Frontal cortex (tissue), 4 donors: ENCODE results near the gene LPP. TPM values are rescaled to one million over a fixed set of nuclear protein-coding genes. Genes with fewer than 3 reads are reported as not detected.

Experiments
- DNase-seq, 2 donors: peaks; one replicate each; pipeline ENCODE4 v3.0.0; 2012; ENCODE audit warnings: low spot score in 2 of 2
- FAIRE-seq: peaks from 2 replicates; lab custom pipeline; 2012; peaks lifted over from hg19 to GRCh38; lab: Jason Lieb, UNC
- total RNA-seq: library from RNA; depleted of rRNA; stranded (reverse); fragments of >200 nt; gene quantifications from one replicate; pipeline ENCODE4 v1.2.3, GENCODE V29; 2014
- donor health status: control.
- donor health status: control.
- donor health status: control.

Gene LPP
- total RNA-seq, 1 donor from 2014 or later: 6.5 TPM

DNA sequence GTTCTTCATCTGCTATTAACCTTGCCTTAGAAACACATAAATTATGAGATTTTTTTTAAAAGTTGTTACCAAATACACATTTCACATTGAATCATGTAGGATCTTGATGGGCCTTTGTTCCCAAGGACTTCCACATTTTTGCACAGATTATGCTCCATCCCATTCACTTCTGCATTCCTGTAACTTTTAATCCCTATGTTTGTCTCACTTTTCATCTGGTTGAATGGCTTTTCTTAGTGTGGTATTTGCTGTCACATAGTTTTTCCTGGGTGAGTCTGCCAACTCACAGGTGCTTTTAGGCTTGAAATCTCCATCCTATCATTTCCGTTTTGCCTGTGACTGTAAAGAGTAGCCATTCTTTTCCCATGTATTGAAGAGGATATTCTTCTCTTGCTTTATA is 720.6 kb downstream of the LPP start:
- FAIRE-seq (no peak), DNase-seq (no peak)

DNA sequence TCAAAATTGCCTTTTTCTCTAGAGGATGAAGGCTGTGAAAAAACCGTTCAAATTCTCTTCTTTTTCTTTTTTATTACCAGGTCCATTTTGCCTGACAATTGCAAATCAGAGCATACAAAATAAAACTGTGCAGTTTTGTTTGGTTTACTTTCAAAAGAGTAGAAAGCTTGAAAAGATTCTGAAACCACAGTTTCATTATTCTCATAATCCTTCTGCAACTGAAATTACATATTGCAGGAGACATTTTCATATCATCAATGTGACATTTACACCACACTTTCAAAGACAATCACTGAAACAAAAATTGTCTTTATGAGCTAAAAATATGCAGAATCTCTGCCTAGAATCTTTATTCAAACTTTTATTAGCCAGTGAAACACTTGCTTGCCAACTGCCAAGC is 721.5 kb downstream of the LPP start:
- FAIRE-seq (no peak), DNase-seq (no peak)

DNA sequence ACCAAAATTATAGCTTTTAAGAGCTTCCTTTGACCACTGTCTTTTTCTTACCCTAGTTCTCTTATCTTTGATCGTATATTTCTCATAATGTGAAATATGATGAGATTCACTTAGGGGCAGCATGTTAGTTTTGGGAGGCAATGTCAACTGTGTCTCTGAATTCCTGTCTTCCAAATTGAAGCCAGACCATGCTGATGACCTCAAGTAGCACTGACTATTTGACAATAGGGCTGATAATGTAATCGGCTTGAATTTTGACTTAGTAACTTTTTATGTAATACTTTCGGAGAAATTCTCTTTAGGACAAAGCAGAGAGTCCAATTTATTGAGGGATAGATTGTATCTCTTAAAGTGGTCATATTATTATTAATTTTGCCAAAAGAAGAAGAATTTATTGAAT is 722.4 kb downstream of the LPP start:
- FAIRE-seq: no peak
- no peak for DNase-seq

DNA sequence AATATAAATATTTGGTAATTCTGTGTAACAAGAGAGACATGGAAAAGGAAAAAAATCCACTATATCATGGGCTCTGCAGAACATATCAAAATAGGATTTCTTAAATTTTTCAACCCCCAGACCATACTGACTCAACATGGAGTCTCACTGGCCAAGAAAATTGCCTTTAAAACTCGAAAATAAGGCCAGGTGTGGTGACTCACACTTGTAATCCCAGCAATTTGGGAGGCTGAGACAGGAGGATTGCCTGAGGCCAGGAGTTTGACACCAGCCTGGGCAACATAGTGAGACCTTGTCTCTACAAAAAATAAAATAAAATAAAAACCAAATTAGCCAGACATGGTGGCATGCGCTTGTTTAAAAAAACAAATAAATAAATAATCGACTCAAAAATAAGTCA is 723.4 kb downstream of the LPP start:
- DNase-seq: no peak
- FAIRE-seq: no peak

DNA sequence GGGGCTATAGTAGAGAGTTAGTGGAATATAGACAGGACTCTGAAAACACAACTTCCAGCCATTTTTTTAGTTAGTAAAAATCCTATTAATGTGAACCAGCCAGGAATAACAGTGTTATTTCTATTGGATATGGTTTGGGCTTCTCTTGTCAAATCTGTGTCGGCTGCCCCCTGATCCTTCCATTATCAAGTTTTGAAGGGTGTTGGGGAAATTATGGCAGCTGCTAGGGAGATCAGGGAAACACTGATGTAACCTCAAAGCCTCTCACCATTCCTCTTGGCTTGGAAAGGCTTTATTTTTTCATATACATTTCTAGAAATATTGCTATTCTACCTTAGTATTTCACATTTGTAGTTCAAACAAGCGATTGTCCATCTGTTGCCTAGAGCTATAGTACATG is 724.1 kb downstream of the LPP start:
- FAIRE-seq: no peak
- no peak for DNase-seq

GRCh38 chr3:188881954-188882641 is 728.1 kb downstream of the LPP start:
- FAIRE-seq (no peak), DNase-seq (no peak)

DNA sequence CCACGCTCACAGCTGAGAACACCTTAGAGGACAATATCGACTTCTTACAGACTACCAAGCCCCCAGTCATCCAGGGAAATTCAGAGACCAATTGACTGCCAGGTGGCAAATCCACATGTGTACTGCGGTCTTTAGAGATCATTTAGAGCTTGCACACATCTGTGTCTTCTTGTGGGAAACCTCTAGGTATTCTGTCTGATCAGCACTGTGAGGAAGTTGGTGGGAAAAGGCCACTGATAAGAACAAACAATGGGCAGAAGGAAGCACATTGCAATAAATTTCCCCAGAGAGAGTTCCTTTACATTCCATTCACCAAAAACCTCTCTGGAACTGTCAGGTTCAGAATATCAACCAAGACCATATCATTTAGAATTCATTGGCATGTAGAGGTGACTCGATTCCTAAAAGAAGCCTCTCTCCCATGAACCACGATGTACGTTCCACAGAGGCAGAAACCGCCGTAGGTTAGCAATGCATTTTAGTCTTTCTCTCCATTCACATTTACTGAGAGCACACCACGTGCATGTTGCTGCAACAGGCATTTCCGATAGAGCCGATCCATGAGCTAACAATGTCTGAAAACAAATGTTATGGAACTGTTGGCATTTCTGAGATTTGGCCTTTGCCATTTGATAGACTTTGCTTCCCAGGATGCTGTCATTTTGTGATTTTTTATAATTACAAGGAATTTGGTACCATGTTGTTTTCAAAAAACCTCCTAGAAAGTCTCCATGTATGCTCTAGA is 730.5 kb downstream of the LPP start:
- DNase-seq (no peak), FAIRE-seq (no peak)

- DNase-seq: no peak
- FAIRE-seq: no peak
These were observed 734.5 kb downstream of the LPP start for GRCh38 chr3:188888321-188889053.

GRCh38 chr3:188889054-188889491 is 735.1 kb downstream of the LPP start:
- FAIRE-seq: no peak
- DNase-seq: no peak

- DNase-seq: no peak
- FAIRE-seq: no peak
These were observed 736.8 kb downstream of the LPP start for GRCh38 chr3:188890572-188891270.

DNA sequence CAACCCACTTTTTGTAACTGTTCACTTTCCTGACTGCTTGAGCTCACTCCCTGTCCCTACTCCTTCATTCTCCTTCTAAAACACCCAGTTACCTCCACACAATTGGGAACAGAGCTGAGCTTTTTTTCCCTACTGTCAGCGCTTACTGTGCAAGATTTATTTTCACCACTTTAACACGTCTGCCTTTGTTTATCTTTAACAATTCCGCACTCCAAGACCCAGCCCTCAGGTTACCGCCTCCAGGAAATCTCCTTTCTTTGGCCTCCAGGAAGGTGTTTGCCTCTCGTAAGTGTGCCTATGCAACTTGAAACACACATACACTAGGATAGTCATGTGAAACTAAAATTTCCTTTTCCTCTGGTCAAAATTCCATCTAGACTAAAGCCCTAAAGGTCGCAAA is 745.9 kb downstream of the LPP start:
- no peak for DNase-seq
- FAIRE-seq: no peak

GRCh38 chr3:188900421-188900951 is 746.5 kb downstream of the LPP start:
- no peak for DNase-seq
- FAIRE-seq: no peak

GRCh38 chr3:188901126-188901525 is 747.2 kb downstream of the LPP start:
- FAIRE-seq (no peak), DNase-seq (no peak)

GRCh38 chr3:188901671-188902287 is 747.8 kb downstream of the LPP start:
- DNase-seq (no peak), FAIRE-seq (no peak)

DNA sequence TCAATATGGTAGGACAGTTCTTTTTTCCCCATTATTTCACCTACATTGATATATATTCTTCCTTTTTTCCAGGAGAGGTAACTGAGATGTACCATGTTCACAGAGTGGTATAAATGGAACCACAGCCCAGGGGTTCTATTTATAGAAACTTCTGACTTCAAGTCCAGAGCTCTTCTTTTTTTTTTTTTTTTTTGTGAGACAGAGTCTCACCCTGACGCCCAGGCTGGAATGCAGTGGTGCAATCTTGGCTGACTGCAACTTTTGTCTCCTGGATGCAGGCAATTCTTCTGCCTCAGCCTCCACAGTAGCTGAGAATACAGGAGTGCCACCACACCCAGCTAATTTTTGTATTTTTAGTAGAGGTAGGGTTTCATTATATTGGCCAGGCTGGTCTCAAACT is 750.7 kb downstream of the LPP start:
- FAIRE-seq: no peak
- no peak for DNase-seq

DNA sequence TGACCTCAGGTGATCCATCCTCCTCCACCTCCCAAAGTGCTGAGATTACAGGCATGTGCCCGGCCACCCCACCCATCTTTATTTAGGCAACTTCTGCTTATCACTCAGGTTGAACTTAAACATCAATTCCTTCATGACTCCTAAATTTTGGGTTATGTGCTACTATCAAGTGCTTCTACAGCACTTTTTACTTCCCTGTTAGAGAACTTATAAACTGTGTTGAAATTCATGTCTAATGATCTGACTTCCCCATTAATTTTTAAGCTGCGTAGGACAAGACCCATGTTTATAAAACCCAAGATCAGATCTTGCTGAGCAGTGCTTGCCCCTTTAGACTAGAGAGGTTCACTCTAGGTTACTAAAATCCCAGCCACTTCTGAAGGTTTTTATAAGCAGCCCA is 751.6 kb downstream of the LPP start:
- FAIRE-seq (no peak), DNase-seq (no peak)

DNA sequence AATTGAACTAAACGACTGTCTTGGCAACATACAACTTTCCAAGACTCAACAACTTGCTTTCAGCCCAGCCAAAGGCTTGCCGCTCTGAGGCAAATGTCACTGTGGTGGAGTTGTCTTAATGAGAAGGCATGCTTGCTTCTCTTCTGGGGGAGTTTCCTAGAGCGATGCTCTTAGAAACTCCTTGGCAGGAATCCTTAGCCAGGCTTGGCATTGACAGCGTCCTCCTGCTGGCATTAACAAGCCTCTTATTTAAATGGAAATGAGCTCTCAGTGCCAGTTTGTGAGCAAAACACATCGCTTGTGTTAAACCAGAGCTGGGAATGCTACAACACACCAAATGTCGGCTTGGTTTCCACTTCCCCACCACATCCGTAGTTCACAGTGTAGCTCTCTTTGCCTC is 752.3 kb downstream of the LPP start:
- FAIRE-seq: no peak
- peak; percentile 8 to 28 for DNase-seq

DNA sequence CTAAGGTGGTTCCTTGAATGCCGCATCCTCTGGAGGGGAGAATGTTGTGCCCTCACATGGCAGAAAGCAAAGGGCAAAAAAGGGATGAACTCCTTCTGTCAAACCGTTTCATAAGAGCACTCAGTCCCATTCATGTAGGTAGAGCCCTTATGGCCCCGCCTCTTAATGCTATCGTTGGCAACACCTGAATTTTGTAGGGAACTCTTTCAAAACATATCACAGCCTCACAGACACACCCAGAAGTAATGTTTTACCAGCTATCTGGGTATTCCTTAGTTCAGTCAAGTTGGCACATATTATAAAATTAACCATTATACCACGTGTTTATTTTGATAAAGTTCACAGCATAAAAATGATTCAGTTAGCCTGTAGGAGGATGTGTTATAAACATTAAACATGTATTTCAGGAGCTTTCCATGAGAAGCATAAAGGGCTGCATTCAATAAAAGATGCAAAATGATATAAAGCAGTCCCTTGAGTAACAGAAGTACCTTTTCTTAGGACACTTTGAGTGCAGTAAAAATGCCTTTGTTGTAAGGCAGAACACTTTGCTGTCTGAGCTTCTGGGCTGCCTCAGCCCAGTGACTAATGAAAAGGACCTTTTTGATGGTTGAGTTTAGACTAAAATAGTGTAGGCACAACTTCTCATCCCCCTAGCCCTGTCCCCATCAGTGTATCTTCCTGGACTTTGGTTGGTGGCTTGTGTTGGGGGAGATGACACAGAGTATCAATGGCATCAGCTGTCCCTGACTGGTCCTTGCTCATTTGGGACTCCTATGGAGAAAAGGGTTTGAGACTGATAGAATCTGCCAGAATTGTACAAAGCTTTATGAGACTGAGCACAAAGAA is 754.3 kb downstream of the LPP start:
- FAIRE-seq (no peak), DNase-seq (no peak)
